IMR-90 (cell line): ENCODE measurements around the gene ZNF700. TPM values are rescaled to one million over a fixed set of nuclear protein-coding genes. Genes with fewer than 3 reads are reported as not detected.

Experiments used
- ATAC-seq: fragments of 200-7000 bp; cut with Tn5 transposase; 2 replicates; pipeline ENCODE4 v1.9.1; 2020; ENCODE audit warnings: low read depth, mild to moderate bottlenecking, moderate library complexity
- BruUV-seq: library from RNA; stranded (reverse); fragments of 400-500 nt; replicated peaks from 2 replicates; lab custom pipeline; 2021; lab: Mats Ljungman, UMichigan
- CTCF ChIA-PET: fragments of 300-600 bp; formaldehyde crosslinking; extraction: SDS; loops from one replicate; lab custom pipeline; 2021; ENCODE audit warnings: antibody characterized with exemption; lab: Yijun Ruan, JAX
- POLR2A ChIA-PET: fragments of 300-600 bp; sonication (Branson Sonifier 250); formaldehyde crosslinking; loops from one replicate; lab custom pipeline; 2022; ENCODE audit warnings: antibody characterized with exemption; ENCODE audit not compliant: unreplicated experiment; lab: Charles Lee
- DNase-seq: peaks from one replicate; pipeline ENCODE4 v3.0.0; 2013
- H2AFZ ChIP-seq: replicated peaks from 2 replicates; pipeline ENCODE3; 2013; ENCODE audit warnings: low read length, mild to moderate bottlenecking; ENCODE audit not compliant: poor library complexity
- H2AK5ac ChIP-seq: 2 replicates; pipeline ENCODE4 v1.6.1; 2013; ENCODE audit warnings: low read depth, low read length, inconsistent platforms
- H2AK9ac ChIP-seq: replicated peaks from 2 replicates; pipeline ENCODE3; 2013; ENCODE audit warnings: mild to moderate bottlenecking, low read depth, low read length, moderate library complexity; ENCODE audit not compliant: poor library complexity
- H2BK120ac ChIP-seq: 2 replicates; pipeline ENCODE4 v1.6.1; 2013; ENCODE audit warnings: low read depth, low read length, inconsistent platforms
- H2BK15ac ChIP-seq: 3 replicates; pipeline ENCODE4 v1.6.1; 2013; ENCODE audit warnings: low read depth, low read length, inconsistent platforms
- H2BK20ac ChIP-seq: 2 replicates; pipeline ENCODE4 v1.6.1; 2013; ENCODE audit warnings: low read depth, mild to moderate bottlenecking, inconsistent platforms, low read length, moderate library complexity
- H2BK5ac ChIP-seq: 2 replicates; pipeline ENCODE4 v1.6.1; 2013; ENCODE audit warnings: mild to moderate bottlenecking, low read depth, low read length, inconsistent platforms; ENCODE audit not compliant: poor library complexity, severe bottlenecking
- H3K14ac ChIP-seq: replicated peaks from 2 replicates; pipeline ENCODE4 v1.6.1; 2013; ENCODE audit warnings: low read depth, low read length, inconsistent platforms
- H3K18ac ChIP-seq: 2 replicates; pipeline ENCODE4 v1.6.1; 2013; ENCODE audit warnings: low read depth, low read length, control low read depth
- H3K23ac ChIP-seq: 2 replicates; pipeline ENCODE4 v1.6.1; 2013; ENCODE audit warnings: low read depth, low read length, inconsistent platforms
- H3K27ac ChIP-seq: 2 replicates; pipeline ENCODE4 v1.5.1; 2013; ENCODE audit warnings: mild to moderate bottlenecking, control low read depth, low read length; ENCODE audit not compliant: insufficient read depth
- H3K27me3 ChIP-seq: 2 replicates; pipeline ENCODE4 v1.6.1; 2013; ENCODE audit warnings: low read length; ENCODE audit not compliant: control insufficient read depth, insufficient read depth
- H3K36me3 ChIP-seq: 2 replicates; pipeline ENCODE4 v1.6.1; 2013; ENCODE audit warnings: low read length, mixed read lengths; ENCODE audit not compliant: control insufficient read depth, insufficient read depth
- H3K4ac ChIP-seq: 2 replicates; pipeline ENCODE4 v1.6.1; 2013; ENCODE audit warnings: low read depth, low read length, inconsistent platforms
- H3K4me1 ChIP-seq: 2 replicates; pipeline ENCODE4 v1.6.1; 2013; ENCODE audit warnings: low read length, mixed read lengths; ENCODE audit not compliant: control insufficient read depth, insufficient read depth
- H3K4me2 ChIP-seq: 2 replicates; pipeline ENCODE4 v1.6.1; 2013; ENCODE audit warnings: low read depth, mild to moderate bottlenecking, control low read depth, low read length, moderate library complexity
- H3K4me3 ChIP-seq: 2 replicates; pipeline ENCODE4 v1.5.1; 2013; ENCODE audit warnings: low read depth, mild to moderate bottlenecking, control low read depth, low read length, moderate library complexity; ENCODE audit not compliant: insufficient read depth
- H3K56ac ChIP-seq: 2 replicates; pipeline ENCODE4 v1.6.1; 2013; ENCODE audit warnings: low read length, inconsistent platforms; ENCODE audit not compliant: insufficient read depth; ENCODE audit errors: extremely low read depth
- H3K79me1 ChIP-seq, 2 experiments: 2 replicates each; pipeline ENCODE4 v1.6.1; 2013; ENCODE audit warnings: low read length in 2 of 2, inconsistent platforms in 1 of 2, low read depth in 1 of 2
- H3K9ac ChIP-seq: 2 replicates; pipeline ENCODE4 v1.6.1; 2013; ENCODE audit warnings: low read depth, low read length, control low read depth
- H3K9me1 ChIP-seq: 2 replicates; pipeline ENCODE4 v1.6.1; 2013; ENCODE audit warnings: low read length, inconsistent platforms; ENCODE audit not compliant: insufficient read depth
- H3K9me3 ChIP-seq: 2 replicates; pipeline ENCODE4 v1.6.1; 2013; ENCODE audit warnings: low read length; ENCODE audit not compliant: control insufficient read depth, insufficient read depth
- H4K20me1 ChIP-seq: 2 replicates; pipeline ENCODE4 v1.6.1; 2013; ENCODE audit warnings: low read length, inconsistent platforms; ENCODE audit not compliant: insufficient read depth
- H4K5ac ChIP-seq: 2 replicates; pipeline ENCODE4 v1.6.1; 2013; ENCODE audit warnings: mild to moderate bottlenecking, low read depth, low read length, control low read depth
- H4K8ac ChIP-seq, 2 experiments: 2 replicates each; pipeline ENCODE4 v1.6.1; 2013; ENCODE audit warnings: low read depth in 2 of 2, low read length in 2 of 2, control low read depth in 1 of 2, inconsistent platforms in 1 of 2
- H4K91ac ChIP-seq: 2 replicates; pipeline ENCODE4 v1.6.1; 2013; ENCODE audit warnings: low read depth, low read length, inconsistent platforms; ENCODE audit not compliant: insufficient read depth
- BHLHE40 ChIP-seq: fragments of 150-350 bp; IDR thresholded peaks from 2 replicates; pipeline ENCODE4 v1.6.1; 2016; ENCODE audit warnings: mild to moderate bottlenecking, low read depth, low read length
- FOS ChIP-seq: fragments of 150-350 bp; IDR thresholded peaks from 2 replicates; pipeline ENCODE4 v1.6.1; 2016; ENCODE audit warnings: low read depth, low read length
- MAZ ChIP-seq: IDR thresholded peaks from 2 replicates; pipeline ENCODE4 v1.6.1; 2012; ENCODE audit warnings: low read depth, mild to moderate bottlenecking, low read length, improper control_type of control experiment, moderate library complexity, borderline replicate concordance
- MXI1 ChIP-seq: IDR thresholded peaks from 2 replicates; pipeline ENCODE4 v1.6.1; 2012; ENCODE audit warnings: low read depth, mild to moderate bottlenecking, low read length, moderate library complexity, borderline replicate concordance
- NFE2L2 ChIP-seq: fragments of 150-350 bp; IDR thresholded peaks from 2 replicates; pipeline ENCODE4 v1.6.1; 2016; ENCODE audit warnings: low read depth, mild to moderate bottlenecking, low read length
- RFX5 ChIP-seq: IDR thresholded peaks from 2 replicates; pipeline ENCODE4 v1.8.0; 2012; ENCODE audit warnings: low read depth, mild to moderate bottlenecking, low read length, moderate library complexity
- USF2 ChIP-seq: fragments of 150-350 bp; IDR thresholded peaks from 2 replicates; pipeline ENCODE4 v1.6.1; 2017; ENCODE audit warnings: mild to moderate bottlenecking, antibody characterized with exemption, low read length, low read depth
- WGBS, 2 experiments: methylation state at CpG; one replicate each; pipeline versions ENCODE4 v1.1.5 to v1.1.7; 2013; ENCODE audit warnings: missing lambda C conversion rate in 2 of 2; ENCODE audit not compliant: insufficient read length in 1 of 2; ENCODE audit errors: extremely low coverage in 2 of 2; 5-methylcytosine and 5-hydroxymethylcytosine counted together
- dilution Hi-C: fragments of 300-500 bp; cut with HindIII; formaldehyde crosslinking; loops from one replicate; pipeline ENCODE4 v1.14.3; 2018; ENCODE audit warnings: low sequenced_read_pairs; ENCODE audit not compliant: unreplicated experiment
- in situ Hi-C: fragments of 300-500 bp; cut with MboI; formaldehyde crosslinking; loops from 3 replicates; pipeline ENCODE4 v1.14.3; 2019; ENCODE audit warnings: low sequenced_read_pairs, inconsistent platforms, mixed read lengths
- intact Hi-C: fragments of 100-400 bp; cut with micrococcal nuclease; formaldehyde crosslinking; loops from 2 replicates; pipeline ENCODE4 v1.10.0; 2022
- polyA plus RNA-seq, 3 experiments: library from polyadenylated mRNA; depleted of rRNA; stranded (reverse); fragments of >200 nt; gene quantifications; 2 replicates each; pipeline ENCODE4 v1.2.3, GENCODE V29; 2012; ENCODE audit warnings: low replicate concordance in 1 of 3
- total RNA-seq: library from RNA; depleted of rRNA; stranded (reverse); fragments of >200 nt; gene quantifications from 2 replicates; pipeline ENCODE4 v1.2.3, GENCODE V29; 2012

Gene ZNF700
- total and polyA plus RNA-seq, 2 of the 4 experiments (the other 2 are of a cell fraction): 5.3 to 10.2 TPM

- no peak overlapping the region for H3K23ac ChIP-seq
- ChIA-PET POLR2A (no interaction called here), CTCF (interaction anchor here (0.7 to 1.0 kb wide), 3 partner anchors 177 to 471 kb away, joined by 3 read pairs; no protein-coding TSS in a partner anchor)
- ATAC-seq (no peak), DNase-seq (no peak)
- H3K36me3 ChIP-seq: no peaks in the 10 kb centered on the region
- no peak overlapping the region for H2AK5ac ChIP-seq
- no peaks in the 10 kb centered on the region for H4K20me1 ChIP-seq
- H3K4ac ChIP-seq: no peak overlapping the region
- no peaks in the 10 kb centered on the region for H3K27me3 ChIP-seq
- H4K5ac ChIP-seq: no peak overlapping the region
- H2BK120ac ChIP-seq: no peak overlapping the region
- H3K4me3 ChIP-seq: no peak overlapping the region
- no peak overlapping the region for H2AK9ac ChIP-seq
- H2BK15ac ChIP-seq: no peak overlapping the region
- no TSS peak for BruUV-seq
- WGBS, 2 experiments: no CpG with 5 or more reads among the region's 2 CpGs
- H2BK20ac ChIP-seq: no peak overlapping the region
- no peak overlapping the region for H3K27ac ChIP-seq
- H3K14ac ChIP-seq: no peak overlapping the region
- intact Hi-C loops: loop anchor here (5.0 kb wide), 2 partner anchors 85 to 790 kb away; partner anchors contain the start of gene ZNF491
- H2AFZ ChIP-seq: no peak overlapping the region
- H3K79me1 ChIP-seq: no peaks in the 10 kb centered on the region
- no peak overlapping the region for H3K18ac ChIP-seq
- no peak overlapping the region for H3K9ac ChIP-seq
- H3K9me3 ChIP-seq: no peaks in the 10 kb centered on the region
- H3K9me1 ChIP-seq: peaks cover 3% of the 10 kb centered on the region; the same call in 1 of the 2 replicates
- no peak overlapping the region for H2BK5ac ChIP-seq
- TF ChIP-seq USF2 (no peak), RFX5 (no peak), BHLHE40 (no peak), FOS (no peak), MAZ (no peak), MXI1 (no peak), NFE2L2 (no peak)
- no peak overlapping the region for H3K56ac ChIP-seq
- H4K91ac ChIP-seq: no peak overlapping the region
- H4K8ac ChIP-seq: no peak overlapping the region
- peaks cover 2% of the 10 kb centered on the region; the same call in 1 of the 2 replicates for H3K4me1 ChIP-seq
- in situ Hi-C loops: loop anchor here (5.0 kb wide), 1 partner anchor 260 kb away; the partner anchor contains the start of gene ZNF20
- no peak overlapping the region for H3K4me2 ChIP-seq
- dilution Hi-C loops: no loop called here
These were observed 42.3 kb upstream of the ZNF700 start for GRCh38 chr19:11882606-11883005.
